HepG2 (cell line): Measurements from ENCODE around the gene S100A9. TPM values are rescaled to one million over a fixed set of nuclear protein-coding genes. Genes with fewer than 3 reads are reported as not detected.

Experiments
- ATAC-seq: fragments of 200-7000 bp; cut with Tn5 transposase; 3 replicates; pipeline ENCODE4 v1.9.1; 2020; ENCODE audit warnings: mild to moderate bottlenecking, moderate library complexity
- BruUV-seq: library from RNA; stranded (reverse); fragments of 400-500 nt; replicated peaks from 2 replicates; lab custom pipeline; 2021; lab: Mats Ljungman, UMichigan
- CTCF ChIA-PET: fragments of 300-600 bp; formaldehyde crosslinking; extraction: SDS; loops from one replicate; lab custom pipeline; 2021; ENCODE audit warnings: low total read pairs, inconsistent platforms, low intra/inter-chr PET ratio; lab: Yijun Ruan, JAX
- POLR2A ChIA-PET: fragments of 350-600 bp; sonication (Branson Sonifier 250); formaldehyde crosslinking; loops from one replicate; lab custom pipeline; 2020; ENCODE audit warnings: antibody characterized with exemption, inconsistent platforms; lab: Yijun Ruan, JAX
- DNase-seq: peaks from one replicate; pipeline ENCODE4 v3.0.0-alpha.2; 2015; ENCODE audit warnings: low spot score
- FAIRE-seq: peaks from 3 replicates; lab custom pipeline; 2011; peaks lifted over from hg19 to GRCh38; lab: Jason Lieb, UNC
- H2AFZ ChIP-seq: one replicate; pipeline ENCODE4 v1.6.1; 2011; ENCODE audit warnings: low read length, inconsistent platforms
- H3K27ac ChIP-seq: fragments of 300-600 bp; 3 replicates; pipeline ENCODE4 v1.8.0; 2011; ENCODE audit warnings: mixed run types, mild to moderate bottlenecking, mixed read lengths, low read length, inconsistent platforms; ENCODE audit not compliant: insufficient read depth; ENCODE audit errors: extremely low read length
- H3K27me3 ChIP-seq, 2 experiments: fragments of 200-600 bp in 1 of 2; 2 replicates in 1 of 2; 3 replicates in 1 of 2; pipeline versions ENCODE4 v1.6.0 to v1.8.0; 2011; ENCODE audit warnings: low read length in 2 of 2, mild to moderate bottlenecking in 2 of 2, moderate library complexity in 2 of 2, inconsistent platforms in 1 of 2; ENCODE audit not compliant: insufficient read depth in 2 of 2, control insufficient read depth in 1 of 2
- H3K36me3 ChIP-seq, 2 experiments: fragments of 200-600 bp in 1 of 2; replicated peaks in 1 of 2; 2 replicates in 1 of 2; 3 replicates in 1 of 2; pipeline versions ENCODE4 v1.5.1 to v1.8.0; 2011; ENCODE audit warnings: low read length in 2 of 2, inconsistent platforms in 1 of 2; ENCODE audit not compliant: insufficient read depth in 2 of 2, control insufficient read depth in 1 of 2
- H3K4me1 ChIP-seq: 2 replicates; pipeline ENCODE4 v1.5.1; 2012; ENCODE audit warnings: low read length, inconsistent platforms; ENCODE audit not compliant: insufficient read depth
- H3K4me2 ChIP-seq: 2 replicates; pipeline ENCODE4 v1.6.0; 2011; ENCODE audit warnings: low read depth, low read length, inconsistent platforms
- H3K4me3 ChIP-seq, 3 experiments: fragments of 200-600 bp in 1 of 3; sonication (generic), shearing (Covaris generic) in 1 of 3; replicated peaks in 1 of 3; 2 replicates each; pipeline ENCODE4 v1.5.1; 2011 to 2016; ENCODE audit warnings: low read length in 3 of 3, inconsistent platforms in 2 of 3, low read depth in 2 of 3, mild to moderate bottlenecking in 2 of 3, control low read depth in 1 of 3, mixed read lengths in 1 of 3; ENCODE audit not compliant: insufficient read depth in 1 of 3
- H3K79me2 ChIP-seq: one replicate; pipeline ENCODE4 v1.6.1; 2011; ENCODE audit warnings: low read length, inconsistent platforms; ENCODE audit not compliant: insufficient read depth
- H3K9ac ChIP-seq: 2 replicates; pipeline ENCODE4 v1.6.0; 2011; ENCODE audit warnings: mild to moderate bottlenecking, low read depth, low read length, inconsistent platforms; ENCODE audit not compliant: insufficient read depth
- H3K9me3 ChIP-seq: 2 replicates; pipeline ENCODE4 v1.5.1; 2012; ENCODE audit warnings: mild to moderate bottlenecking, low read length
- H4K20me1 ChIP-seq: 2 replicates; pipeline ENCODE4 v1.6.0; 2011; ENCODE audit warnings: inconsistent platforms, mild to moderate bottlenecking, low read length, moderate library complexity; ENCODE audit not compliant: insufficient read depth
- ARNTL ChIP-seq: sonication (generic); formaldehyde crosslinking; IDR thresholded peaks from 2 replicates; pipeline ENCODE4 v1.4.0; 2020; ENCODE audit warnings: mild to moderate bottlenecking, missing genetic modification reagents
- ETV6 ChIP-seq: sonication (generic); formaldehyde crosslinking; conservative IDR thresholded peaks from 2 replicates; pipeline ENCODE4 v1.4.0; 2020; ENCODE audit warnings: missing genetic modification reagents
- SMAD1 ChIP-seq: sonication (generic); formaldehyde crosslinking; IDR thresholded peaks from 2 replicates; pipeline ENCODE4 v1.4.0; 2020; ENCODE audit warnings: missing genetic modification reagents, low read depth, mild to moderate bottlenecking, borderline replicate concordance
- SP4 ChIP-seq: sonication (generic); formaldehyde crosslinking; IDR thresholded peaks from 2 replicates; pipeline ENCODE4 v1.8.1; 2023; ENCODE audit warnings: mild to moderate bottlenecking, missing genetic modification reagents
- ZC3H13 ChIP-seq: sonication (generic); formaldehyde crosslinking; IDR thresholded peaks from 2 replicates; pipeline ENCODE4 v1.8.1; 2023; ENCODE audit warnings: mild to moderate bottlenecking, missing genetic modification reagents, moderate library complexity
- ZMYM4 ChIP-seq: sonication (generic); formaldehyde crosslinking; IDR thresholded peaks from 2 replicates; pipeline ENCODE4 v1.8.1; 2023; ENCODE audit warnings: mild to moderate bottlenecking, missing genetic modification reagents
- ZNF160 ChIP-seq: sonication (generic); formaldehyde crosslinking; IDR thresholded peaks from 2 replicates; pipeline ENCODE4 v1.8.0; 2022; ENCODE audit warnings: mild to moderate bottlenecking, inconsistent platforms, missing genetic modification reagents
- ZNF446 ChIP-seq: sonication (generic); formaldehyde crosslinking; IDR thresholded peaks from 2 replicates; pipeline ENCODE4 v1.5.0; 2020; ENCODE audit warnings: mild to moderate bottlenecking, missing genetic modification reagents
- ZNF496 ChIP-seq: sonication (generic); formaldehyde crosslinking; IDR thresholded peaks from 2 replicates; pipeline ENCODE4 v1.8.1; 2023; ENCODE audit warnings: mild to moderate bottlenecking, moderate library complexity, missing genetic modification reagents; ENCODE audit not compliant: insufficient replicate concordance
- ZNF720 ChIP-seq: sonication (generic); formaldehyde crosslinking; IDR thresholded peaks from 2 replicates; pipeline ENCODE4 v1.4.0; 2020; ENCODE audit warnings: missing genetic modification reagents
- WGBS: methylation state at CpG from one replicate; pipeline ENCODE4 v1.1.6; 2017; ENCODE audit warnings: low lambda C conversion rate; 5-methylcytosine and 5-hydroxymethylcytosine counted together
- in situ Hi-C: cut with HindIII; loops from 2 replicates; pipeline ENCODE4 v1.10.0; 2017; ENCODE audit warnings: low pct_unique_long_range_greater_than_20kb; ENCODE audit not compliant: extremely low pct_ligation_motif_present
- intact Hi-C: fragments of 100-400 bp; cut with micrococcal nuclease; formaldehyde crosslinking; loops from one replicate; pipeline ENCODE4 v1.10.0; 2022; ENCODE audit not compliant: unreplicated experiment
- polyA plus RNA-seq, 8 experiments: library from polyadenylated mRNA; depleted of rRNA in 3 of 8; stranded (reverse) in 7 of 8; unstranded in 1 of 8; fragments of >200 nt; fragmentation: Illumina TruSeq in 4 of 8; extraction: Trizol in 4 of 8; gene quantifications; 2 replicates each; pipeline versions ENCODE4 v1.2.1 to v1.2.3, GENCODE V29; 2011 to 2016; ENCODE audit warnings: low read depth in 4 of 8, missing spikeins in 1 of 8, mixed read lengths in 1 of 8; ENCODE audit not compliant: insufficient read depth in 1 of 8
- total RNA-seq, 5 experiments: library from RNA; depleted of rRNA; stranded (reverse); fragments of >200 nt; fragmentation: Illumina TruSeq; extraction: Trizol; gene quantifications; 2 replicates each; pipeline ENCODE4 v1.2.3, GENCODE V29; 2016; ENCODE audit warnings: low read depth in 1 of 5
- TF ChIP-seq, protein P1 (sequence below): sonication (generic); formaldehyde crosslinking; IDR thresholded peaks from 2 replicates; pipeline ENCODE4 v1.8.1; 2023; ENCODE audit warnings: mild to moderate bottlenecking, missing genetic modification reagents
- TF ChIP-seq, protein P2 (sequence below): sonication (generic); formaldehyde crosslinking; IDR thresholded peaks from 2 replicates; pipeline ENCODE4 v1.5.0; 2020; ENCODE audit warnings: mild to moderate bottlenecking, missing genetic modification reagents
- TF ChIP-seq, protein P3 (sequence below): sonication (generic); formaldehyde crosslinking; conservative IDR thresholded peaks from 2 replicates; pipeline ENCODE4 v1.8.0; 2022; ENCODE audit warnings: low read depth, missing genetic modification reagents
- TF ChIP-seq, protein P4 (sequence below): sonication (generic); formaldehyde crosslinking; IDR thresholded peaks from 2 replicates; pipeline ENCODE4 v1.8.0; 2022; ENCODE audit warnings: missing genetic modification reagents, mild to moderate bottlenecking, moderate library complexity, borderline replicate concordance

S100A9 gene
- total and polyA plus RNA-seq, 2 of the 13 experiments (the other 11 are each of a cell fraction or from before 2014, with no cell fraction given), result 0.31 to 0.69 TPM

DNA sequence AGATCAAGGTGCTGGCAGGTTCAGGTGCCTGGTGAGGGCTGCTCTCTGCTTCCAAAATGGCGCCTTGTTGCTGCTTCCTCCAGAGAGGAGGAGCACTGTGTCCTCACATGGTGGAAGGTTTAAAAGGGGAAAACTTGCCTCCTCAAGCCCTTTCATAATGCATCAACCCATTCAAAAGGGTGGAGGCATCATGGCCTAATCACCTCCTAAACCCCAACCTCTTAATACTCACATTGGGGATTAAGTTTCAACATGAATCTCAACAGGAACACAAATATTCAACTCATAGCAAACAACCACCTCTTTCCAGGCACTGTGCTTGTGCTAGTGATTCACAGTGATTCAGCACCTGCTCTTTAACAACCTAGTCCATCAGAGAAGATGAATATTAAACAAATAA lies 13.6 kb downstream of the S100A9 start (continued):
- TF ChIP-seq, protein P1, sequence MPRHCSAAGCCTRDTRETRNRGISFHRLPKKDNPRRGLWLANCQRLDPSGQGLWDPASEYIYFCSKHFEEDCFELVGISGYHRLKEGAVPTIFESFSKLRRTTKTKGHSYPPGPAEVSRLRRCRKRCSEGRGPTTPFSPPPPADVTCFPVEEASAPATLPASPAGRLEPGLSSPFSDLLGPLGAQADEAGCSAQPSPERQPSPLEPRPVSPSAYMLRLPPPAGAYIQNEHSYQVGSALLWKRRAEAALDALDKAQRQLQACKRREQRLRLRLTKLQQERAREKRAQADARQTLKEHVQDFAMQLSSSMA (CRISPR knock-in tag), result no peak
- TF ChIP-seq, protein P2, sequence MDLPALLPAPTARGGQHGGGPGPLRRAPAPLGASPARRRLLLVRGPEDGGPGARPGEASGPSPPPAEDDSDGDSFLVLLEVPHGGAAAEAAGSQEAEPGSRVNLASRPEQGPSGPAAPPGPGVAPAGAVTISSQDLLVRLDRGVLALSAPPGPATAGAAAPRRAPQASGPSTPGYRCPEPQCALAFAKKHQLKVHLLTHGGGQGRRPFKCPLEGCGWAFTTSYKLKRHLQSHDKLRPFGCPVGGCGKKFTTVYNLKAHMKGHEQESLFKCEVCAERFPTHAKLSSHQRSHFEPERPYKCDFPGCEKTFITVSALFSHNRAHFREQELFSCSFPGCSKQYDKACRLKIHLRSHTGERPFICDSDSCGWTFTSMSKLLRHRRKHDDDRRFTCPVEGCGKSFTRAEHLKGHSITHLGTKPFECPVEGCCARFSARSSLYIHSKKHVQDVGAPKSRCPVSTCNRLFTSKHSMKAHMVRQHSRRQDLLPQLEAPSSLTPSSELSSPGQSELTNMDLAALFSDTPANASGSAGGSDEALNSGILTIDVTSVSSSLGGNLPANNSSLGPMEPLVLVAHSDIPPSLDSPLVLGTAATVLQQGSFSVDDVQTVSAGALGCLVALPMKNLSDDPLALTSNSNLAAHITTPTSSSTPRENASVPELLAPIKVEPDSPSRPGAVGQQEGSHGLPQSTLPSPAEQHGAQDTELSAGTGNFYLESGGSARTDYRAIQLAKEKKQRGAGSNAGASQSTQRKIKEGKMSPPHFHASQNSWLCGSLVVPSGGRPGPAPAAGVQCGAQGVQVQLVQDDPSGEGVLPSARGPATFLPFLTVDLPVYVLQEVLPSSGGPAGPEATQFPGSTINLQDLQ (CRISPR knock-in tag), result no peak
- no peak for TF ChIP-seq ZNF446 (CRISPR knock-in tag)
- no peak for TF ChIP-seq ARNTL (CRISPR knock-in tag)
- TF ChIP-seq, protein P3, sequence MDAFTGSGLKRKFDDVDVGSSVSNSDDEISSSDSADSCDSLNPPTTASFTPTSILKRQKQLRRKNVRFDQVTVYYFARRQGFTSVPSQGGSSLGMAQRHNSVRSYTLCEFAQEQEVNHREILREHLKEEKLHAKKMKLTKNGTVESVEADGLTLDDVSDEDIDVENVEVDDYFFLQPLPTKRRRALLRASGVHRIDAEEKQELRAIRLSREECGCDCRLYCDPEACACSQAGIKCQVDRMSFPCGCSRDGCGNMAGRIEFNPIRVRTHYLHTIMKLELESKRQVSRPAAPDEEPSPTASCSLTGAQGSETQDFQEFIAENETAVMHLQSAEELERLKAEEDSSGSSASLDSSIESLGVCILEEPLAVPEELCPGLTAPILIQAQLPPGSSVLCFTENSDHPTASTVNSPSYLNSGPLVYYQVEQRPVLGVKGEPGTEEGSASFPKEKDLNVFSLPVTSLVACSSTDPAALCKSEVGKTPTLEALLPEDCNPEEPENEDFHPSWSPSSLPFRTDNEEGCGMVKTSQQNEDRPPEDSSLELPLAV (CRISPR knock-in tag), result no peak
- TF ChIP-seq SMAD1 (CRISPR knock-in tag), result no peak

DNA sequence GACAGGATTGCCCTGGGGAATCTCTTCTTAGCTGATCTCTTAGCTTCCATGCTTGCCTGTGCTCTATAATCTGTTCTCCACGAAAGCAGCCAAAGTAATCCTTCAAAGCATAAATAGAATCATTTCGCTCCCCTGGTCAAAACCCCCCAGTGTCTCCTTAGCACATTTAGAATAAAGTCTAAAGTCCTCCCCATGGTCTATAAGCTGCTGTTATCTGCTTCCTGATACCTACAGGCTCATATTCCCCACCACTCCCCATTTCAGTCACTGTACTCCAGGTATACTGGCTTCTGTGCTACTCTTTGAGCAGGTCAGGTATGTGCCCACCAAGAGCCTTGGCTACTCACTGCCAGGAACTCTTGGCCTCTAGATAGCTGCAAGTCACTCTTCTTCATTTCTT lies 14.9 kb downstream of the S100A9 start:
- no peak overlapping the region for H3K9ac ChIP-seq
- H3K27ac ChIP-seq, result no peak overlapping the region
- intact Hi-C loops (no loop called here), in situ Hi-C loops (no loop called here)
- ChIA-PET CTCF (no interaction called here), POLR2A (no interaction called here)
- H4K20me1 ChIP-seq, result no peaks in the 10 kb centered on the region
- no peaks in the 10 kb centered on the region for H3K4me1 ChIP-seq
- no TSS peak for BruUV-seq
- TF ChIP-seq ZNF496, result no peak
- TF ChIP-seq ETV6, result no peak
- TF ChIP-seq ZMYM4 (CRISPR knock-in tag), result no peak
- TF ChIP-seq ZC3H13, result no peak
- no peak for TF ChIP-seq SP4
- TF ChIP-seq ZNF720 (CRISPR knock-in tag), result no peak
- TF ChIP-seq, protein P4, sequence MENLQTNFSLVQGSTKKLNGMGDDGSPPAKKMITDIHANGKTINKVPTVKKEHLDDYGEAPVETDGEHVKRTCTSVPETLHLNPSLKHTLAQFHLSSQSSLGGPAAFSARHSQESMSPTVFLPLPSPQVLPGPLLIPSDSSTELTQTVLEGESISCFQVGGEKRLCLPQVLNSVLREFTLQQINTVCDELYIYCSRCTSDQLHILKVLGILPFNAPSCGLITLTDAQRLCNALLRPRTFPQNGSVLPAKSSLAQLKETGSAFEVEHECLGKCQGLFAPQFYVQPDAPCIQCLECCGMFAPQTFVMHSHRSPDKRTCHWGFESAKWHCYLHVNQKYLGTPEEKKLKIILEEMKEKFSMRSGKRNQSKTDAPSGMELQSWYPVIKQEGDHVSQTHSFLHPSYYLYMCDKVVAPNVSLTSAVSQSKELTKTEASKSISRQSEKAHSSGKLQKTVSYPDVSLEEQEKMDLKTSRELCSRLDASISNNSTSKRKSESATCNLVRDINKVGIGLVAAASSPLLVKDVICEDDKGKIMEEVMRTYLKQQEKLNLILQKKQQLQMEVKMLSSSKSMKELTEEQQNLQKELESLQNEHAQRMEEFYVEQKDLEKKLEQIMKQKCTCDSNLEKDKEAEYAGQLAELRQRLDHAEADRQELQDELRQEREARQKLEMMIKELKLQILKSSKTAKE (CRISPR knock-in tag), result no peak
- no peak for TF ChIP-seq ZNF160 (CRISPR knock-in tag)
- H3K9me3 ChIP-seq, result no peaks in the 10 kb centered on the region
- H2AFZ ChIP-seq, result no peak overlapping the region
- ATAC-seq (no peak), DNase-seq (no peak), FAIRE-seq (no peak)
- H3K79me2 ChIP-seq, result no peaks in the 10 kb centered on the region
- H3K4me2 ChIP-seq, result no peak overlapping the region
- H3K4me3 ChIP-seq, result no peak overlapping the region
- 2% methylated on average over 2 of the region's 2 CpGs for WGBS
- no peaks in the 10 kb centered on the region for H3K36me3 ChIP-seq
- no peaks in the 10 kb centered on the region; a peak in 1 of 5 replicates for H3K27me3 ChIP-seq
